Heart left ventricle (tissue), 16 donors: ENCODE results near the gene MGAT3. TPM values are rescaled to one million over a fixed set of nuclear protein-coding genes. Genes with fewer than 3 reads are reported as not detected.
A peak's percentile ranks its signal among the peaks of the same experiment; 100 is the strongest.

ENCODE experiments used
- ATAC-seq, 4 donors: fragments of 200-7000 bp; cut with Tn5 transposase; one replicate each; pipeline ENCODE4 v1.9.1; 2020 to 2022; ENCODE audit warnings: moderate library complexity in 4 of 4, mild to moderate bottlenecking in 3 of 4, moderate number of reproducible peaks in 1 of 4
- DNase-seq, 5 donors: peaks; one replicate each; pipeline ENCODE4 v3.0.0-alpha.2; 2020
- H3K27ac ChIP-seq, 12 donors: fragments of 200-600 bp; sonication (generic) in 4 of 12; one replicate each; pipeline versions ENCODE4 v1.5.0 to v1.8.0; 2016 to 2022; ENCODE audit warnings: mild to moderate bottlenecking in 2 of 12
- H3K27me3 ChIP-seq, 9 donors: fragments of 200-600 bp; sonication (generic) in 2 of 9; one replicate each; pipeline versions ENCODE4 v1.5.1 to v1.8.0; 2016 to 2022; ENCODE audit warnings: mild to moderate bottlenecking in 3 of 9
- H3K36me3 ChIP-seq, 9 donors: fragments of 200-600 bp; sonication (generic) in 2 of 9; one replicate each; pipeline versions ENCODE4 v1.5.0 to v1.8.0; 2018 to 2022; ENCODE audit warnings: mild to moderate bottlenecking in 2 of 9
- H3K4me1 ChIP-seq, 12 donors: fragments of 200-600 bp; sonication (generic) in 4 of 12; one replicate each; pipeline versions ENCODE4 v1.5.0 to v1.8.0; 2016 to 2022; ENCODE audit warnings: mild to moderate bottlenecking in 3 of 12
- H3K4me3 ChIP-seq, 12 donors: fragments of 200-600 bp; sonication (generic) in 4 of 12; one replicate each; pipeline versions ENCODE4 v1.5.0 to v1.8.0; 2017 to 2022; ENCODE audit warnings: mild to moderate bottlenecking in 9 of 12, moderate library complexity in 4 of 12
- H3K9me3 ChIP-seq, 12 donors: fragments of 200-600 bp; sonication (generic) in 4 of 12; one replicate each; pipeline versions ENCODE4 v1.5.0 to v1.8.0; 2016 to 2022; ENCODE audit warnings: mild to moderate bottlenecking in 1 of 12
- CTCF ChIP-seq, 12 donors: fragments of 200-600 bp; sonication (generic) in 4 of 12; IDR thresholded peaks; one replicate each; pipeline versions ENCODE4 v1.5.0 to v1.8.0; 2018 to 2022; ENCODE audit warnings: antibody characterized with exemption in 12 of 12, mild to moderate bottlenecking in 5 of 12
- POLR2A ChIP-seq, 2 donors: fragments of 450-650 bp; IDR thresholded peaks; one replicate each; pipeline ENCODE4 v1.6.1; 2017; ENCODE audit warnings: antibody characterized with exemption in 2 of 2, mild to moderate bottlenecking in 2 of 2, moderate library complexity in 2 of 2
- WGBS, 4 donors: extraction: QIAGEN DNeasy Blood & Tissue Kit in 2 of 4; methylation state at CpG; one replicate each; pipeline versions ENCODE4 v1.1.5 to v1.1.7; 2013 to 2018; 5-methylcytosine and 5-hydroxymethylcytosine counted together
- intact Hi-C, 10 donors: fragments of 100-400 bp; cut with DNase I; formaldehyde crosslinking; loops; one replicate each; pipeline versions ENCODE4 v1.11.1 to v1.14.2; 2022
- polyA plus RNA-seq, 2 donors: library from polyadenylated mRNA; stranded (reverse); fragments of 200-250 nt; gene quantifications; one replicate each; pipeline ENCODE4 v1.2.3, GENCODE V29; 2013
- total RNA-seq, 9 donors: library from RNA; depleted of rRNA in 2 of 9; stranded (reverse); fragments of >200 nt in 2 of 9; fragmentation: NEBNext Ultra II Directional in 3 of 9; extraction: Animal tissue kit (Norgen Biotek cat#: 25700) in 3 of 9; gene quantifications; one replicate each; pipeline versions ENCODE4 v1.1.0 to v1.2.4, GENCODE V29; 2016 to 2023
- donor health status: ischemic (EF 13 %, LVEDD 7.1; RV severe dilation, severe dysfunction).
- donor health status: healthy with polysubstance abuse.
- donor health status: DM: no; HTN: yes; CAD: no.
- donor health status: DM: no; HTN: no; CAD: no.
- donor health status: ischemic (EF 25% LVEDD 6.9; RV normal size, moderate dysfunction).
- donor health status: ischemic (EF 25% LVEDD 5.7; RV mildly dilated, moderate dysfunction).
- donor health status: healthy.
- donor health status: DM: yes; HTN: yes; CAD: no.
- donor health status: ischemic (EF 35%, LVEDD 5.7; RV mildly dilated, moderate dysfunction).
- donor health status: nonischemic (EF 11% LVEDD 7.7; RV severe dilation, severe dysfunction).
- donor health status: DM: yes; HTN: yes; CAD: no.
- donor health status: PGD.
- donor health status: ischemic (EF 29% LVEDD 5.4; RV normal size, mild dysfunction).
- donor health status: nonischemic (EF 23%, LVEDD 6.1; RV moderate dilation, normal function).

MGAT3 gene
- total and polyA plus RNA-seq, 11 donors = 2.2 to 9.9 (median 4.4) TPM

- WGBS, 4 donors = 40 to 50% (median 41%) methylated on average over 9 of the region's 9 CpGs
- H3K4me1 ChIP-seq = peaks cover 7 to 70% (median 49%) of the 10 kb centered on the region in 12 donors
- no peak for ATAC-seq
- intact Hi-C loops = loop anchor here (5.0 to 10.0 kb wide), 7 partner anchors 189 to 1106 kb away; partner anchors contain the start of genes ADSL (in 9 of the 10) and MRTFA (in 1 of the 10)
- no peak for TF ChIP-seq POLR2A (IDR thresholded peaks at IDR 0.05)
- peak in 3 of 12 donors; percentile 8 to 14 (median 10) for TF ChIP-seq CTCF (IDR thresholded peaks at IDR 0.05)
- peak overlapping the region in 3 of 12 donors; percentile 58 to 96 (median 95) for H3K27ac ChIP-seq
- DNase-seq = no peak
- H3K9me3 ChIP-seq = no peaks in the 10 kb centered on the region
- H3K27me3 ChIP-seq = no peaks in the 10 kb centered on the region
- H3K4me3 ChIP-seq = peak overlapping the region in 2 of 12 donors; percentile 67 to 95
- peaks cover 0 to 35% (median 16%) of the 10 kb centered on the region in 9 donors for H3K36me3 ChIP-seq
Measured at GRCh38 chr22:39530692-39531331, 74.0 kb downstream of the MGAT3 start.

- ATAC-seq (peak; percentile 87 to 92 (median 88)), DNase-seq (peak; percentile 98 to 100 (median 99))
- H3K4me1 ChIP-seq = peaks cover 7 to 56% (median 43%) of the 10 kb centered on the region in 12 donors
- intact Hi-C loops = loop anchor here (5.0 to 10.0 kb wide), 7 partner anchors 190 to 1105 kb away; partner anchors contain the start of genes ADSL (in 9 of the 10) and MRTFA (in 1 of the 10)
- no peaks in the 10 kb centered on the region for H3K27me3 ChIP-seq
- peak within 1 kb of the TSS; percentile 66 to 97 (median 92) for H3K27ac ChIP-seq
- H3K4me3 ChIP-seq = peak within 1 kb of the TSS; percentile 53 to 96 (median 85)
- WGBS, 4 donors = 0 to 1% (median 0%) methylated on average over 55 to 67 of the region's 67 CpGs
- H3K9me3 ChIP-seq = no peaks in the 10 kb centered on the region
- H3K36me3 ChIP-seq = peaks cover 0 to 34% (median 16%) of the 10 kb centered on the region in 9 donors
- TF ChIP-seq POLR2A (IDR thresholded peaks at IDR 0.05) (peak in 1 of 2 donors; percentile 89), CTCF (IDR thresholded peaks at IDR 0.05) (no peak)
Measured at GRCh38 chr22:39532215-39533073, 75.6 kb downstream of the MGAT3 start, which contains the start of gene RPS19BP1. TSS of gene RPS19BP1 (minus strand) at chr22:39532748. CDS start at chr22:39532738, 10 bp downstream.

GRCh38 chr22:39534092-39534506 is 77.3 kb downstream of the MGAT3 start:
- intact Hi-C loops = loop anchor here (1.0 to 10.0 kb wide), 10 partner anchors 192 to 1103 kb away; partner anchors contain the start of genes ADSL (in 9 of the 10) and MRTFA (in 1 of the 10)
- Histone ChIP-seq H3K9me3 (no peaks in the 10 kb centered on the region), H3K36me3 (peaks cover 0 to 21% (median 11%) of the 10 kb centered on the region in 9 donors), H3K27me3 (no peaks in the 10 kb centered on the region), H3K4me1 (peaks cover 2 to 39% (median 30%) of the 10 kb centered on the region in 12 donors), H3K4me3 (no peak overlapping the region), H3K27ac (peak overlapping the region in 1 of 12 donors; percentile 53)
- ATAC-seq (no peak), DNase-seq (peak in 1 of 5 donors; percentile 39)
- no peak for TF ChIP-seq CTCF (IDR thresholded peaks at IDR 0.05)
- no peak for TF ChIP-seq POLR2A (IDR thresholded peaks at IDR 0.05)
- 83 to 84% (median 84%) methylated on average over 12 of the region's 12 CpGs for WGBS, 4 donors
